OCI-LY3 (cell line): ENCODE data around the gene KLHL33.

Experiments
- CTCF ChIP-seq: fragments of 200-600, 300-600 bp; sonication (generic); IDR thresholded peaks from 2 replicates; pipeline ENCODE4 v1.5.1; 2014; ENCODE audit warnings: antibody characterized with exemption, low read length, low read depth
- EZH2phosphoT487 ChIP-seq: fragments of 200-600 bp; shearing (Covaris generic); IDR thresholded peaks from 2 replicates; pipeline ENCODE4 v1.6.1; 2018; ENCODE audit warnings: antibody characterized with exemption, mixed run types, low read depth

- no peak for TF ChIP-seq CTCF
- TF ChIP-seq EZH2phosphoT487, result no peak
Measured at GRCh38 chr14:20386276-20386855, 49.6 kb downstream of the KLHL33 start.
